HG03442 (cell line): ENCODE results near the gene FUNDC1.
A peak's percentile ranks its signal among the peaks of the same experiment; 100 is the strongest.
"Not testable (repeated sequence)": the region's sequence is repeated elsewhere in the genome, so short reads cannot be mapped to it uniquely, and the experiment has no call there.

Experiments
- ATAC-seq: cut with Tn5 transposase; IDR thresholded peaks from one replicate; pipeline ENCODE4 v1.9.1; 2021; ENCODE audit warnings: mild to moderate bottlenecking, moderate library complexity; ENCODE audit not compliant: unreplicated experiment

FUNDC1 gene

GRCh38 chrX:44542567-44543325, at the start of gene FUNDC1:
Gene FUNDC1 (minus strand): TSS chrX:44542859. CDS start chrX:44542832, 27 bp downstream.
- peak; percentile 97 for ATAC-seq

- no peak for ATAC-seq
Measured at GRCh38 chrX:44585866-44586265, 43.2 kb upstream of the FUNDC1 start.

- ATAC-seq = no peak
Measured at GRCh38 chrX:44580466-44580865, 37.8 kb upstream of the FUNDC1 start.

GRCh38 chrX:44572340-44572938, 29.8 kb upstream of the FUNDC1 start:
- no peak for ATAC-seq

- no peak for ATAC-seq
Measured at GRCh38 chrX:44570522-44570921, 27.9 kb upstream of the FUNDC1 start.

- no peak for ATAC-seq
Measured at GRCh38 chrX:44569122-44569521, 26.5 kb upstream of the FUNDC1 start.

- no peak for ATAC-seq
Measured at GRCh38 chrX:44568196-44568595, 25.5 kb upstream of the FUNDC1 start.

GRCh38 chrX:44561896-44562295, 19.2 kb upstream of the FUNDC1 start:
- not testable (repeated sequence) for ATAC-seq

GRCh38 chrX:44550563-44550962, 7.9 kb upstream of the FUNDC1 start:
- ATAC-seq = no peak

- ATAC-seq = not testable (repeated sequence)
Measured at GRCh38 chrX:44545454-44545853, 2.8 kb upstream of the FUNDC1 start.

GRCh38 chrX:44544036-44544435, 1.4 kb upstream of the FUNDC1 start:
- no peak for ATAC-seq

GRCh38 chrX:44536198-44536597, 6.5 kb downstream of the FUNDC1 start:
- ATAC-seq = no peak

- ATAC-seq = no peak
Measured at GRCh38 chrX:44529310-44529709, 13.3 kb downstream of the FUNDC1 start.

- no peak for ATAC-seq
Measured at GRCh38 chrX:44514272-44514671, 28.4 kb downstream of the FUNDC1 start.

- ATAC-seq = no peak
Measured at GRCh38 chrX:44507292-44507691, 35.4 kb downstream of the FUNDC1 start.

- ATAC-seq = no peak
Measured at GRCh38 chrX:44506678-44507077, 36.0 kb downstream of the FUNDC1 start.

- ATAC-seq = no peak
Measured at GRCh38 chrX:44503560-44503959, 39.1 kb downstream of the FUNDC1 start.

GRCh38 chrX:44495091-44495490, 47.6 kb downstream of the FUNDC1 start:
- ATAC-seq = no peak

- ATAC-seq = no peak
Measured at GRCh38 chrX:44494357-44494756, 48.3 kb downstream of the FUNDC1 start.

GRCh38 chrX:44489515-44489914, 53.1 kb downstream of the FUNDC1 start:
- no peak for ATAC-seq

GRCh38 chrX:44484607-44485146, 58.0 kb downstream of the FUNDC1 start:
- ATAC-seq = no peak

- ATAC-seq = no peak
Measured at GRCh38 chrX:44483965-44484606, 58.6 kb downstream of the FUNDC1 start.
